Activated naive CD8-positive, alpha-beta T cell treated with anti-CD3 and anti-CD28 coated beads, Interleukin-2, amount 10 ng/mL, durations not matched to agents 7 days and 5 days (primary cell): ENCODE data around the gene USP3. TPM values are rescaled to one million over a fixed set of nuclear protein-coding genes. Genes with fewer than 3 reads are reported as not detected.

Experiments
- ATAC-seq: fragments of 150-1000 bp; cut with Tn5 transposase; one replicate; pipeline ENCODE4 v1.10.0; 2021; ENCODE audit warnings: low read depth, moderate library complexity
- POLR2A ChIA-PET: fragments of 350-600 bp; sonication (Branson Sonifier 250); formaldehyde crosslinking; loops from one replicate; lab custom pipeline; 2021; ENCODE audit warnings: antibody characterized with exemption; lab: Charles Lee
- DNase-seq: peaks from one replicate; pipeline ENCODE4 v3.0.0; 2021
- H3K27ac Mint-ChIP-seq: one replicate; pipeline ENCODE4 v1.8.0; 2022; ENCODE audit warnings: mild to moderate bottlenecking, mixed read lengths
- H3K27me3 Mint-ChIP-seq: one replicate; pipeline ENCODE4 v1.8.0; 2022; ENCODE audit warnings: mild to moderate bottlenecking, moderate library complexity, mixed read lengths
- H3K36me3 Mint-ChIP-seq: one replicate; pipeline ENCODE4 v1.8.0; 2021; ENCODE audit warnings: mild to moderate bottlenecking, mixed read lengths
- H3K4me1 Mint-ChIP-seq: one replicate; pipeline ENCODE4 v1.8.0; 2021; ENCODE audit warnings: mixed read lengths
- H3K4me3 Mint-ChIP-seq: one replicate; pipeline ENCODE4 v1.8.0; 2022; ENCODE audit warnings: mild to moderate bottlenecking, moderate library complexity, mixed read lengths
- H3K9me3 Mint-ChIP-seq: one replicate; pipeline ENCODE4 v1.8.0; 2021; ENCODE audit warnings: mixed read lengths
- total RNA-seq, 2 experiments: library from RNA; stranded (reverse); gene quantifications; one replicate each; pipeline ENCODE4 v1.2.3, GENCODE V29; 2021

The USP3 gene
- total RNA-seq, 2 experiments from 2014 or later = 75.6 to 83.1 TPM

DNA sequence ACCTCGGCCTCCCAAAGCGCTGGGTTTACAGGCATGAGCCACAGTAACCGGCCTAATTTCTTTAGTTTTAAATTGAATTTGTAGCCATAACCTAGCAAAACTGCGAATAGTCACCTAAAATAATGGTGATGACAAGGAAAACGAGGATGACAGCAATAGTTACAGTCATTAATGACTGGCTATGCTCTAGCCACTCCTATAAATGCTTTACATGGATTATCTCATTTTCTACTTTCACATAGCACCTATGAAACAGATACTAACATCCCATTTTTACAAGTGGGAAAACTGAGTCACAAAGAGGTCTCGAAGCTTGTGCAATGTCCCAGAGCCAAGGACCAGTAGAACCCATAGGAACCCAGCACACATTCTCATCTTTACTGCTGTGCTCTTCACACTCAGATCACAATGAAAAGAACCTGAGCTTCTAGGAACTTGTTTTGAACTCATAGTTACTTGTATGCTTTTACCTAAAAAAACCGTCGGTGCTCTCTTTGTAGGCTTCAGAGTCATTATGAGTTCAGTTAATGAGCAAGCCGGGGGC, 132.2 kb downstream of the USP3 start:
- Mint-ChIP-seq H3K27ac (no peak overlapping the region), H3K9me3 (no peaks in the 10 kb centered on the region), H3K27me3 (no peaks in the 10 kb centered on the region), H3K4me1 (peaks cover 11% of the 10 kb centered on the region), H3K36me3 (peaks cover 35% of the 10 kb centered on the region), H3K4me3 (no peak overlapping the region)
- POLR2A ChIA-PET = no interaction called here
- ATAC-seq = no peak
- no peak for DNase-seq

DNA sequence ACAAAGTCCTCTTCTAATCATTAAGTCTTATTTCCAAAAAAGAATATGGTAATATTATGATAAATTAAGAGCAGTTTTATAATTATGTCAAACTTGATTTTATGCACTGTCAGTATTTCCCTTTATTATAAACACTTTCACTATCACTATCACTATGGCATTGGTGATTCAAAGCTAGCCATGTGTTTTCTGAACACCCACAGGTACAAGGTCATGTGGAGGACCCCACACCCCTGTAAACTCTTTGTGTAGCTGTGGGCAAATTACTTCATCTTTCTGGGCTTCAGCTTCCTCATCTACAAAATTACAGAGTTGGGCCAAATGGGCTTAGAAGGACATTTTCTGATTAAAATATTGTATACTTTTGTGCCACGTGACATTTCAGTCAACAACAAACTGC, 134.4 kb downstream of the USP3 start:
- POLR2A ChIA-PET = interaction anchor here (0.6 kb wide), 1 partner anchor 1530 kb away, joined by 3 read pairs; no protein-coding TSS in a partner anchor
- H3K36me3 Mint-ChIP-seq = peaks cover 30% of the 10 kb centered on the region
- H3K4me1 Mint-ChIP-seq = peaks cover 11% of the 10 kb centered on the region
- ATAC-seq = no peak
- no peaks in the 10 kb centered on the region for H3K27me3 Mint-ChIP-seq
- H3K27ac Mint-ChIP-seq = no peak overlapping the region
- DNase-seq = no peak
- H3K9me3 Mint-ChIP-seq = no peaks in the 10 kb centered on the region
- H3K4me3 Mint-ChIP-seq = no peak overlapping the region

DNA sequence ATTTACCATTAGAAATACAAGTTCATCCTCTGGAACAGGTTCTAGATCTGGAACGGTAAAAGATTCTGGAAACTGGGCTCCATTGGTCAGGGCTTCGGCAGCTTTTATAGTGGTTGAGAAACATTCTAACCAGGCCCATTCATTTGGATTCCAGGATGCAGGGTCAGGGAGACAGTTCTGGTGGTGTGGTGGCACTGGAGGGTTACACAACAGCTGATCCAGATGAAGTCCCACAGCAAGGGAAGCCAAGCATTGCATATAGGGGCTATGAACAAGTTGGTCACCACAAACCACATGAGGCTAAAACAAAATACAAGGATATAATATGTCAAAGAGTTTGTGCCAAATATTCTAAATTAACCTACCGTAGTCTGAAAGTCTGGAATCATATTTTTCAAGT, 135.8 kb downstream of the USP3 start:
- Mint-ChIP-seq H3K36me3 (peaks cover 31% of the 10 kb centered on the region), H3K9me3 (no peaks in the 10 kb centered on the region), H3K4me1 (peaks cover 11% of the 10 kb centered on the region), H3K27me3 (no peaks in the 10 kb centered on the region), H3K27ac (no peak overlapping the region), H3K4me3 (no peak overlapping the region)
- no peak for DNase-seq
- POLR2A ChIA-PET = no interaction called here
- no peak for ATAC-seq

Other genes with a start within 250 kb of the USP3 start
- gene APH1B, start 227.0 kb upstream of the USP3 start, total RNA-seq = 10 to 100 TPM; 17.9 to 19.1 TPM
- not detected for gene CA12, start 122.7 kb upstream of the USP3 start, total RNA-seq
- gene FBXL22, start 92.8 kb downstream of the USP3 start, total RNA-seq = 1 to 10 TPM in 1 of 2 experiments, under 1 TPM in 1; 0.50 to 1.2 TPM